ENCODE data around the gene EHD4.

The EHD4 gene

GRCh38 chr15:41860049-41860828 lies 112.1 kb downstream of the EHD4 start:
- DNase-seq (ENCODE audit: low spot score) = no peak

- no peak for DNase-seq (ENCODE audit: low spot score)
Observed at GRCh38 chr15:41858756-41859155, 113.6 kb downstream of the EHD4 start.

GRCh38 chr15:41857316-41857715 lies 115.0 kb downstream of the EHD4 start:
- DNase-seq (ENCODE audit: low spot score) = no peak

GRCh38 chr15:41856716-41857115 lies 115.6 kb downstream of the EHD4 start:
- DNase-seq (ENCODE audit: low spot score) = no peak

- no peak for DNase-seq (ENCODE audit: low spot score)
Observed at GRCh38 chr15:41856262-41856661, 116.1 kb downstream of the EHD4 start.

GRCh38 chr15:41855261-41855961 lies 116.9 kb downstream of the EHD4 start:
- DNase-seq (ENCODE audit: low spot score) = no peak

- DNase-seq (ENCODE audit: low spot score) = no peak
Observed at GRCh38 chr15:41854443-41854842, 117.9 kb downstream of the EHD4 start.

GRCh38 chr15:41853831-41854230 lies 118.5 kb downstream of the EHD4 start:
- DNase-seq (ENCODE audit: low spot score) = no peak

- no peak for DNase-seq (ENCODE audit: low spot score)
Observed at GRCh38 chr15:41852736-41853590, 119.4 kb downstream of the EHD4 start.

GRCh38 chr15:41851755-41852370 lies 120.5 kb downstream of the EHD4 start:
- DNase-seq (ENCODE audit: low spot score) = no peak

GRCh38 chr15:41851167-41851523 lies 121.2 kb downstream of the EHD4 start:
- DNase-seq (ENCODE audit: low spot score) = no peak

- no peak for DNase-seq (ENCODE audit: low spot score)
Observed at GRCh38 chr15:41850482-41851166, 121.7 kb downstream of the EHD4 start.

GRCh38 chr15:41849861-41850260 lies 122.5 kb downstream of the EHD4 start:
- DNase-seq (ENCODE audit: low spot score) = no peak

- DNase-seq (ENCODE audit: low spot score) = no peak
Observed at GRCh38 chr15:41849204-41849603, 123.2 kb downstream of the EHD4 start.

GRCh38 chr15:41848631-41849030 lies 123.7 kb downstream of the EHD4 start:
- no peak for DNase-seq (ENCODE audit: low spot score)

GRCh38 chr15:41847981-41848380 lies 124.4 kb downstream of the EHD4 start:
- DNase-seq (ENCODE audit: low spot score) = no peak

- no peak for DNase-seq (ENCODE audit: low spot score)
Observed at GRCh38 chr15:41847206-41847605, 125.2 kb downstream of the EHD4 start.
